Upper lobe of left lung (tissue), 6 donors: ENCODE results near the gene PPP1R9B. TPM values are rescaled to one million over a fixed set of nuclear protein-coding genes. Genes with fewer than 3 reads are reported as not detected.

ENCODE experiments used
- ATAC-seq, 2 donors: fragments of 200-7000 bp; cut with Tn5 transposase; one replicate each; pipeline ENCODE4 v1.9.1; 2022; ENCODE audit warnings: mild to moderate bottlenecking in 2 of 2, moderate library complexity in 2 of 2; ENCODE audit not compliant: low FRiP score in 2 of 2
- DNase-seq, 2 donors: peaks; one replicate each; pipeline ENCODE4 v3.0.0-alpha.2; 2019 to 2020
- H3K27ac ChIP-seq, 4 donors: fragments of 200-600 bp; sonication (generic); one replicate each; pipeline ENCODE4 v1.5.1; 2016 to 2019
- H3K27me3 ChIP-seq, 4 donors: fragments of 200-600 bp; sonication (generic); one replicate each; pipeline ENCODE4 v1.5.1; 2017 to 2019
- H3K36me3 ChIP-seq, 4 donors: fragments of 200-600 bp; sonication (generic); one replicate each; pipeline ENCODE4 v1.5.1; 2016 to 2019
- H3K4me1 ChIP-seq, 4 donors: fragments of 200-600 bp; sonication (generic); one replicate each; pipeline ENCODE4 v1.5.1; 2018 to 2019
- H3K4me3 ChIP-seq, 4 donors: fragments of 200-600 bp; sonication (generic); one replicate each; pipeline ENCODE4 v1.5.1; 2017 to 2019; ENCODE audit warnings: mild to moderate bottlenecking in 2 of 4, moderate library complexity in 1 of 4
- H3K9me3 ChIP-seq, 4 donors: fragments of 200-600 bp; sonication (generic); one replicate each; pipeline ENCODE4 v1.5.1; 2018 to 2019
- EP300 ChIP-seq, 4 donors: sonication (generic); formaldehyde crosslinking; IDR thresholded peaks; one replicate each; pipeline ENCODE4 v1.5.1; 2017; ENCODE audit warnings: antibody characterized with exemption in 4 of 4, control low read depth in 2 of 4
- POLR2A ChIP-seq, 4 donors: fragments of 450-650 bp; IDR thresholded peaks; one replicate each; pipeline ENCODE4 v1.5.1; 2016 to 2017; ENCODE audit warnings: antibody characterized with exemption in 4 of 4, mild to moderate bottlenecking in 2 of 4
- POLR2AphosphoS5 ChIP-seq, 2 donors: sonication (generic); formaldehyde crosslinking; IDR thresholded peaks; one replicate each; pipeline ENCODE4 v1.5.1; 2017; ENCODE audit warnings: antibody characterized with exemption in 2 of 2
- WGBS, 2 donors: methylation state at CpG; one replicate each; pipeline ENCODE4 v1.1.5; 2017 to 2018; 5-methylcytosine and 5-hydroxymethylcytosine counted together
- total RNA-seq, 6 donors: library from RNA; depleted of rRNA in 4 of 6; stranded (reverse); fragments of >200 nt in 4 of 6; gene quantifications; one replicate each; pipeline versions ENCODE4 v1.1.0 to v1.2.1, GENCODE V29; 2016 to 2021
- TF ChIP-seq, protein P1 (sequence below), 6 experiments: fragments of 450-650 bp in 4 of 6; fragments of 200-600 bp in 2 of 6; sonication (generic) in 2 of 6; IDR thresholded peaks; one replicate each; pipeline ENCODE4 v1.5.1; 2016 to 2019; ENCODE audit warnings: antibody characterized with exemption in 6 of 6
- donor health status: DM: no; HTN: no; CAD: no; lungs with moderate emphysema.
- donor health status: DM: no; HTN: yes; CAD: no; lungs with severe emphysema.

PPP1R9B gene
- total RNA-seq, 6 donors from 2014 or later, result 37.5 to 121 (median 74.7) TPM

DNA sequence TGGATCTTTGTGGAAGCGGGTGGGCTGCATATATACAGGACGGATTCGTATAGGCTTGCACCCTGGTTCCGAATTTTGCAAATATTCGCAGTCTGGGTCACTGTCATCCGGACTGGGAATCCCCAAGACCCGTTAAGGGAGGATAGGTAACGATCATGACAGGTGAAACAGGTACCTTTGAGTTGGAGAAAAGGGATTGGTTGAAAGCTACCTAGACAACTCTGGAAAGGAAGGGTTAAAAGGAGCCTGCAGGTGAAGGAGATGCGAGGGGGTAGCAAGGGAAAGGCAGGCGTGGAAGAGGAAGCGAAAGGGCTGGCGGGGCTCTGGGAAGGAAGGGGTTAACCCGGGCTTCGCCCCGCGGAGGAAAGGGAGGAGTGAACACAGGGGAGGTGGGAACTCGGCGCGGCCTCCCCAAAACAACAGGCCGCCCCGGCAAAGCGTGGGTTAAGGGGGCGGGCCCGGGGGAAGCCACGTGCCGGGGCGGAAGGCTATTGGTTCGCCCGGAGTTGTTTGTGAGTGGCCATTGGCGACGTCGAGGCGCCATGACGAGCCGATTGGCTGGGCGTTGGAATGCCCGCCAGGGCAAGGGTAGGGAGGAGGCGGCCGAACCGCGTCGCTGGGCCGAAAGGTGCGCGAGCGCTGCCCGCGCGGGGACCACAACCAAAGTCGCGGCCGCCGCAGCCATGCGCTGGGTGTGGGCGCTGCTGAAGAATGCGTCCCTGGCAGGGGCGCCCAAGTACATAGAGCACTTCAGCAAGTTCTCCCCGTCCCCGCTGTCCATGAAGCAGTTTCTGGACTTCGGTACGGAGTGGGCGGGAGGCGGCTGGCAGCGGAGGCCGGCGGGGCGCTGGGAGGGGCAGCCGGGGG, 55.5 kb downstream of the PPP1R9B start, which contains the start of gene PDK2:
TSS of gene PDK2 (plus strand) at position 599 of the 867 bp plus-strand sequence. CDS start at position 684, 85 bp downstream.
- Histone ChIP-seq H3K4me1 (peaks cover 13 to 23% (median 17%) of the 10 kb centered on the region in 4 donors), H3K36me3 (peaks cover 0 to 38% (median 24%) of the 10 kb centered on the region in 4 donors), H3K9me3 (no peaks in the 10 kb centered on the region), H3K27ac (peak within 1 kb of the TSS; percentile 57 to 90 (median 84)), H3K4me3 (peak within 1 kb of the TSS; percentile 75 to 98 (median 88)), H3K27me3 (no peaks in the 10 kb centered on the region)
- ATAC-seq, result peak; percentile 97
- peak; percentile 97 for DNase-seq
- 0 to 1% methylated on average over 38 to 59 of the region's 68 CpGs for WGBS, 2 donors
- TF ChIP-seq, protein P1, sequence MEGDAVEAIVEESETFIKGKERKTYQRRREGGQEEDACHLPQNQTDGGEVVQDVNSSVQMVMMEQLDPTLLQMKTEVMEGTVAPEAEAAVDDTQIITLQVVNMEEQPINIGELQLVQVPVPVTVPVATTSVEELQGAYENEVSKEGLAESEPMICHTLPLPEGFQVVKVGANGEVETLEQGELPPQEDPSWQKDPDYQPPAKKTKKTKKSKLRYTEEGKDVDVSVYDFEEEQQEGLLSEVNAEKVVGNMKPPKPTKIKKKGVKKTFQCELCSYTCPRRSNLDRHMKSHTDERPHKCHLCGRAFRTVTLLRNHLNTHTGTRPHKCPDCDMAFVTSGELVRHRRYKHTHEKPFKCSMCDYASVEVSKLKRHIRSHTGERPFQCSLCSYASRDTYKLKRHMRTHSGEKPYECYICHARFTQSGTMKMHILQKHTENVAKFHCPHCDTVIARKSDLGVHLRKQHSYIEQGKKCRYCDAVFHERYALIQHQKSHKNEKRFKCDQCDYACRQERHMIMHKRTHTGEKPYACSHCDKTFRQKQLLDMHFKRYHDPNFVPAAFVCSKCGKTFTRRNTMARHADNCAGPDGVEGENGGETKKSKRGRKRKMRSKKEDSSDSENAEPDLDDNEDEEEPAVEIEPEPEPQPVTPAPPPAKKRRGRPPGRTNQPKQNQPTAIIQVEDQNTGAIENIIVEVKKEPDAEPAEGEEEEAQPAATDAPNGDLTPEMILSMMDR (IDR thresholded peaks at IDR 0.05), result peak in 3 of 6 experiments; percentile 13 to 59 (median 32)
- TF ChIP-seq POLR2A (IDR thresholded peaks at IDR 0.05) (peak in 2 of 4 donors; percentile 41 to 73), POLR2AphosphoS5 (IDR thresholded peaks at IDR 0.05) (peak in 1 of 2 donors; percentile 72), EP300 (IDR thresholded peaks at IDR 0.05) (peak in 1 of 4 donors; percentile 12)

DNA sequence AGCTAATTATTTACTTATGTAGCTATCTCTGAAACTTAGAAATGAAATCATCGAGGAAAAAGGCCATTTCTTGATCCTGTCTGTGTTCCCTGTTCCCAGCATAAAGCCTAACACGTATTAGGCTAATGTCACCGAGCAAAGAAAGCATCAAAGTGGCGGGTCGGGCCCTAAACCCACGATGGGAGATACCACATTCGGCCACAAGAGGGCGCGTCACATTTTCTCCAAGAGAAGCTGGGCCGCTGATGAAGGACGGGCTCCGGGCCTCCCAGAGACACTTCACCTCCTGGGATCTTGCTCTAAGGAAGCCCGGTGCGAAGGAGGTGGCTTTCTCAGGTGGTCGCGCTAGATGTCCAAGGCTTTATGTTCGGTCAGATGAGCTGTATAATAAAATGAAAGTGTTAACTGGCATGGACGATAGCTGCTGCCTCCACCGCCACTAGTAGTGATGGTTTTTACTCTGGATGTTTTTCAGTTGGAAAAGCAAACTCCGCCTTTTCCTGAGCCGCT, 56.2 kb downstream of the PPP1R9B start:
- Histone ChIP-seq H3K27me3 (no peaks in the 10 kb centered on the region), H3K4me3 (peak overlapping the region; percentile 36 to 98 (median 78)), H3K9me3 (no peaks in the 10 kb centered on the region), H3K4me1 (peaks cover 13 to 23% (median 17%) of the 10 kb centered on the region in 4 donors), H3K36me3 (peaks cover 7 to 42% (median 30%) of the 10 kb centered on the region in 4 donors), H3K27ac (peak overlapping the region; percentile 57 to 90 (median 84))
- 0 to 1% methylated on average over 19 to 21 of the region's 21 CpGs for WGBS, 2 donors
- TF ChIP-seq POLR2A (IDR thresholded peaks at IDR 0.05), result no peak
- TF ChIP-seq EP300 (IDR thresholded peaks at IDR 0.05), result no peak
- TF ChIP-seq, protein P1 (IDR thresholded peaks at IDR 0.05), result peak; percentile 83 to 94 (median 92)
- ATAC-seq, result peak; percentile 84 to 91
- DNase-seq, result peak in 1 of 2 donors; percentile 94

DNA sequence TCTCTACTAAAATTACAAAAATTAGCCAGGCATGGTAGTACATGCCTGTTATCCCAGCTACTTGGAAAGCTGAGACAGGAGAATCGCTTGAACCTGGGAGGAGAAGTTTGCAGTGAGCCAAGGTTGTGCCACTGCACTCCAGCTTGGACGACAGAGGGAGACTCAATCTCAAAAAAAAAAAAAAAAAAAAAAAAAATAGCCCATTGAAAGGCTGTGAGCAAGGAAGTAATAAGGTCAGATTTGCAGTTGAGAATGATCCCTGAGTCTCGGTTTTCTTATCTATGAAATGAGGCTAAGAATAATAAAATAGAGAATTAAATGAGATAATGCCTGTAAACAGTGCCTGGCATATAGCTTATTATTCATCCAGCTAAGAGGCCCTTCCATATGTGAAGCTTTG, 56.7 kb downstream of the PPP1R9B start:
- H3K36me3 ChIP-seq, result peaks cover 8 to 43% (median 31%) of the 10 kb centered on the region in 4 donors
- no peaks in the 10 kb centered on the region for H3K27me3 ChIP-seq
- TF ChIP-seq, protein P1 (IDR thresholded peaks at IDR 0.05), result no peak
- no peak for TF ChIP-seq POLR2AphosphoS5 (IDR thresholded peaks at IDR 0.05)
- no peak for TF ChIP-seq EP300 (IDR thresholded peaks at IDR 0.05)
- TF ChIP-seq POLR2A (IDR thresholded peaks at IDR 0.05), result no peak
- WGBS, 2 donors, result 28 to 41% methylated on average over 3 of the region's 3 CpGs
- H3K4me1 ChIP-seq, result peaks cover 13 to 23% (median 17%) of the 10 kb centered on the region in 4 donors
- DNase-seq, result no peak
- peak overlapping the region in 2 of 4 donors; percentile 86 to 90 for H3K27ac ChIP-seq
- H3K9me3 ChIP-seq, result no peaks in the 10 kb centered on the region
- no peak overlapping the region for H3K4me3 ChIP-seq
- no peak for ATAC-seq

DNA sequence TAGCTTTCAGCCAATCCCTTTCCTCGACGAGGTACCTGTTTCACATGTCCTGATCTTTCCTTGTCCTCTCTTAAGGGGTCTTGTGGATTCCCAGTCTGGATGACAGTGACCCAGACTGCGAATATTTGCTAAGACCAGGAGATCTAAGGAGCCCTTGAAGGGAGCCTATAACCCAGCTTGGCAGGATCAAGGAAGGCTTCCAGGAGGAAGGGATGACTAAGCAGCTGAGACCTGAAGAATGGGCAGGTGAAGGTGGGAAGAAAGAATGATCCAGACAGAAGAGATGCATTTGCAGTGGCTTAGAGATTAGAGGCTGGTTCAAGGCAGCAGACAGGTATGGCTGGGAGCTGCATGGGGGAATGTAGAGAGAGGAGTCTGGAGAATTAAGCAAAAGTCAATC, 57.2 kb downstream of the PPP1R9B start:
- ATAC-seq, result no peak
- whole genome bisulfite sequencing, 2 donors, result 84 to 85% methylated on average over 3 of the region's 3 CpGs

More for the DNA sequence above, 57.2 kb downstream of the PPP1R9B start:
- no peaks in the 10 kb centered on the region for H3K27me3 ChIP-seq
- peaks cover 13 to 23% (median 17%) of the 10 kb centered on the region in 4 donors for H3K4me1 ChIP-seq
- DNase-seq, result no peak
- H3K4me3 ChIP-seq, result no peak overlapping the region
- TF ChIP-seq, protein P1 (IDR thresholded peaks at IDR 0.05), result no peak
- TF ChIP-seq POLR2A (IDR thresholded peaks at IDR 0.05) (no peak), EP300 (IDR thresholded peaks at IDR 0.05) (no peak), POLR2AphosphoS5 (IDR thresholded peaks at IDR 0.05) (no peak)
- H3K9me3 ChIP-seq, result no peaks in the 10 kb centered on the region
- H3K36me3 ChIP-seq, result peaks cover 8 to 43% (median 31%) of the 10 kb centered on the region in 4 donors
- no peak overlapping the region for H3K27ac ChIP-seq
